ENCODE results near the gene SLC25A45. TPM values are rescaled to one million over a fixed set of nuclear protein-coding genes. Genes with fewer than 3 reads are reported as not detected.

Gene SLC25A45
- polyA plus RNA-seq, 12 donors, result 4.2 to 13.5 (median 7.0) TPM; not detected in 1

DNA sequence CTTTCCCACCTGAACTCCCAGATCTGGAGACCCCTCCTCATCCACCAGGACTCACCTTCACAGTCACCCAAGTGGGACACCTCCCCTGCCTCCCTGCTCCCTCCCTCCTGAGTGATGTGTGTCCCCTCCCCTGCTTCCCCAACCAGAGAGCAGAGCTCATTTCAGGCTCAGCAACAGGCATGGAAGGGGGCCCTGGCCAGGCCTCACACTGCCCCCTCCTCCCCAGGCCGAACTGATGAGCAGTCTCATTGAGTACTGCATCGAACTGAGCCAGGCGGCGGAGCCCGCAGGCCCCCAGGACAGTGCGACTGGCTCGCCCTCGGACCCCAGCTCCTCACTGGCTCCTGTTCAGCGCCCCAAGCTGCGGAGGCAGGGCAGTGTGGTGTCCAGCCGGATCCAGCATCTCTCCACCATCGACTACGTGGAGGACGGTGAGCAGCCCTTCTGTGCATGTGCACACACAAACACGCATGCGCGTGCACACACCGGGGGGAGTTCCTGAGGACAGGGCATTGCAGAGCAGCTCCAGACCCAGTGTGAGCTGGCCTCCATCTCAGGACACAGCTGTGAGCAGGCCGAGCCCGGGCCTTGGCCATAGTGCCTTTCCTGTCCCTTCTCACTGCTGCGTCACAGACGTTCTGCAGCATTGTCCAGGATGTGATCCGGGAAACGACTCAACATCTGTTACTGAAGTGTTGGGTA lies 22.3 kb upstream of the SLC25A45 start:
- no peak for DNase-seq

DNA sequence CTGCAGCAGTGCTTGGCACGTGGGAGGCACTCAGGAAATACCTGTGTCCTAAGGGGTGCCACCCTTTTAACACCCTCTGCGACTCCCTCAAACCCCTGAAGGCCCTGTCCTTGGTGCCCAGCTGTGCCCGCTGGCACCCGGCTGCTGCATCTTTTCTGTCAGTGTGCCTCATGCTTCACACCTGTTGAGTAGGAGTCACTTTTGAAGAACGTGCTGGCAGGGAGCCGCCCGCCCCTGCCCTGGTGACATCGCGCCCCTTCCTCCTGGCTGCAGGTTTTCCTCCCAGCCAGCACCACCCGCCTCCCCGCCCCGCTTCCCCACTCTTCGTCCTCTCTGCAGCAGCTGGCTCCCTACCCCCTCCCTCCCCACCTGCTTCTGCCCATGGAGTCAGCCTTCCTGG lies 21.8 kb upstream of the SLC25A45 start:
- DNase-seq, result no peak

DNA sequence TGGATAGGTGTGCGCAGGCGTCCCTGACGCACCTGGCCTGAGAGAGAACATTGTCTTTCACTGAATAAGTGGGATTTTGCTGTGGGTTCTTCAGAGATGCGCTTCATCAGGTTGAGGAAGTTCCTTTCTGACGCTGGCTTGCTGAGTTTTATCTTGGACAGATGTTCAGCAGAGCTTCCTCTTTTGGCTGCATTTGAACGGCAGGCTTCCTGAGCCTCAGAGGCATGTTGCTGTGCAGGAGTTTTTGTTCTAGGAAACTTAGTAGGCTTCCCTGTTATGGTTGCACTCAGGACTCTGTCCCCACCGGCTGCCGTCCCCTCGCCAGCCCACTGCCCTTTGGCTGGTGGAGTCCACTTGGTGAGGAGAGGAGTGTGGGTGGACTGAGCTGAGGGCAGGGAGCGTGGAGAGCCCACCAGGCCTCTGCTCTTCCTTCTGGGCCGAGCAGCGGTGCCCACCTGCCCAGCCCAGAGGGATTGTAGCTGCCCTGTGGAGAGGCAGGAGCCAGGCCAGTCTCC lies 21.2 kb upstream of the SLC25A45 start:
- no peak for DNase-seq

DNA sequence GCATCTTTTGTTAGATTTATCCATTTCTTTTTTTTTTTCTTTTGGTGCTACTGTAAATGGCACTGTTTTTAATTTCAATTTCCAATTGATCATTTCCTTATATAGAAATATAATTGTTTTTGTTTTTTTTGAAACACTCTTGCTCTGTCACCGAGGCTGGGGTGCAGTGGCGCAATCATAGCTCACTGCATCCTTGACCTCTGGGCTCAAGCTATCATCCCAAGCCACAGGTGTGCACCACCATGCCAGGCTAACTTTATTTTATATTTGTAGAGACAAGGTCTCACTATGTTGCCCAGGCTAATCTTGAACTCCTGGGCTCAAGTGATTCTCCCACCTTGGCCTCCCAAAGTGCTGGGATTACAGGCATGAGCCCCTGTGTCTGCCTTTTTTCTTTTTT lies 20.3 kb upstream of the SLC25A45 start:
- DNase-seq, result no peak

DNA sequence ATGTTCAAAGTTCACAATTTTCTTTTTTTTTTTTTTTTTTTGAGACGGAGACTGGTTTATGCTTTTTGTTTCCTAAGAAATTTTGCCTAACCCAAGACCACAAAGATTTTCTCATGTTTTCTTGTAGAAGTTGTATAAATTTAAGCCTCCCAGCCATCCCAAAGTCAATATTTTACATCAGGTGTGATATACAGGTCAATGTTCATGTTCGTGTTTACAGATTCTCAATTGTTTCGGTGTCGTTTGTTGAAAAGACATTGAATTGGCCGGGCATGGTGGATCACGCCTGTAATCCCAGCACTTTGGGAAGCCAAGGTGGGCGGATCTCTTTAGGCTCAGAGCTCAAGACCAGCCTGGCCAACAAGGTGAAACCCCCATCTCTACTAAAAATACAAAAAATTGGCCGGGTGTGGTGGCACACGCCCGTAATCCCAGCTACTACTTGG lies 19.4 kb upstream of the SLC25A45 start:
- no peak for DNase-seq

DNA sequence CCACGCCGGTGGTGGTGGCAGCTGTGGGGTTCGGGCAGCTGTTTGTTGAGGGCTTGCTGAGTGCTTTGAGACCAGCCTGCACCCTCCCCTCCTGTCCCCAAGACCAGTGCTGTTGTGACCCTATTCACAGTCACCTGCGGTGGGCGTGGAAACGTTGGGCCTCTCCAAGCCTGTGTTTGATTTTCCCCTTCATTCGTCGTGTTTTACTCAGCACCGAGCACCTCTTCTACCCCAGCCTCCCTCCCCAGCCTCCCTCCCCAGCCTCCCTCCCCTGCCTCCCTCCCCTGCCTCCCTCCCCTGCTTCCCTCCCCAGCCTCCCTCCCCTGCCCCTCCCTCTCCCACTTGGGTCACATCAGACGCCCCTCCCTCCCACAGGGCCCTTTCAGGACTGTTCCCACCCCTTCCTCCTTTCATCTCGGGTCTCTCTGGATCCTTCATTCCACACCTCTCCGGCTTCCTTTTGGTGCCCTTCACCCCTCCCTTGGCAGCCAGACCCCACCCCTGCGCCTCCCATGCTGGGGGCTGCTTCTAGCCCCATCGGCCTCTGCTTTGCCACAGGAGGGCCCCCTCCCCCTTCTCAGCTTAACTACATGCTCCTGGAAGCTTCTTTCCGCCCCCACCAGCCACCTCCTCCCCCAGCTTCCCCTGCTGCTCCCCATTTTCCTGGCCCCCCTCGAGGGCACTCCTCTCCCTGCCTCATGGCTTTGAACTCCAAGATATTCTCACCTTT lies 18.8 kb upstream of the SLC25A45 start:
- DNase-seq, result no peak

DNA sequence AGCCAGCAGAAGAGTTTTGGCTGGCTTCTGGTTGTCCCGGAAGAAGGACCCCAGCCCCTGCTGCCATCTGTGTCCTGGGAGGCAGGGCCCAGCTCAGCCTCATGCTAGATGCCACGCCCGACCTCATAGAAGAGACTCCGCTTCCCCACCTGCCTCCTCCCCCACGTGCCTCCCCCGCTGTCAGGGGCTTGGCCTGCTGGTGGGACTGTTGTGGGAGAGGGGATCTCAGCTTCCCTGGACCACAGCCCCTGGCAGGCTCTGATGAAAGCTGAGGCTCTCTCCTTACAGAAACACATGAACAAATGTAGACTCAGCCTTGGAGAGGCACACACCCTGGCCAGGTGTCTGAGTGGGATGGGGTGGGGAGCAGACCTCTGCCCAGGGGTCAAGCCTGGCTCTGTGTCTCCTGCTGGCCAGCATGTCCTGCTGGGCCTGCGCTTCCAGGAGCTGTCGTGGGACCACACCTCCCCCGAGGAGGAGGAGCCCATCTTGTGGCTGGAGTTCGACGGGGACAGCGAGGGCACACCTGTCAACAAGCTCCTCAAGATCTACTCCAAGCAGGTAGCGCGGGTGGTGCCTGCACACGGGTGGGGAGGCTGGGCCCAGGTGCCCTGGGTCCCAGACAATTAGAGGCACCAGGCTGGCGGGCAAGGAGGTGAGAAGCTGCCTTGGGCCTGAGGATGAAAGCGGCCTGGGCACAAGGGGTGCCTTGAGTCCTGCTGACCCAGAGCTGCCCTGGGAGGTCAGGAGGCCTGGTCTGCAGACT lies 18.0 kb upstream of the SLC25A45 start:
- no peak for DNase-seq

DNA sequence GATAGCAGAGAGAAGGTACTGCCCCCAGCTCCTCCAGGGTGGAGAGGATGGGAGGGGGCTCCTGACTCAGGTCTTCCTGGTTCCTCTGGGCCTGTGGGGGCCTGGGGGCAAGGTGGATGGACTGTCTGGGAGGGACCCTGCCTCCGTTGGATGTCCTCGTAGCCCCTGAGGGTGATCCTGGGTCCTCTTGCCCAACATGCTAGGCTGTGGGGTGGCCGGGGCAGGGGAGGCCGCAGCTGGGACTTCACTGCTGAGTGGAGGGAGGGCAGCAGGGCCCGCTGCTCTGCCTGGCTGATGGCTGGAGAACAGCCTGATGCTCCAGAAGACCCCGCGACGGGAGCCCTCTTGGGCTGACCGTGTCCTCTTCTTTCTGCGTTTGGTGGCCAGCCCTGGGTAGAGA lies 17.4 kb upstream of the SLC25A45 start:
- DNase-seq, result no peak

DNA sequence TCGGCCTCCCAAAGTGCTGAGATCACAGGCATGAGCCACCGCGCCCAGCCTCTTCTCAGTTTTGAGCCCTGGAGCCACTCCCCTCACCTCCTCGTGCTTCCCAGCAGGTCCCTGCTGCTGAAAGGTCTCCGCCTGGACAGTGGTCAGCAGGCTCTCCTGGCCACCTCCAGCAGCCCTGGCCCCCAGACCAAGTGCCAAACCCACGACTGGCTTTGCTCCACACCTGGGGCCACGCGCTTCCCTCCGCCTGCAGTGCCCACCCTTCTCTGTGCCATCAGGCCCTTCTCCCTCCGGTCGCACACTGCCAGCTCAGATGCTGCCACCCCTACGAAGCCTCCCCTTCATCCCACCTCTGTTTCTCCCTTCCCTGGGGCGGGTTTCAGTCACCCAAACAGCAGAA lies 16.8 kb upstream of the SLC25A45 start:
- no peak for DNase-seq

DNA sequence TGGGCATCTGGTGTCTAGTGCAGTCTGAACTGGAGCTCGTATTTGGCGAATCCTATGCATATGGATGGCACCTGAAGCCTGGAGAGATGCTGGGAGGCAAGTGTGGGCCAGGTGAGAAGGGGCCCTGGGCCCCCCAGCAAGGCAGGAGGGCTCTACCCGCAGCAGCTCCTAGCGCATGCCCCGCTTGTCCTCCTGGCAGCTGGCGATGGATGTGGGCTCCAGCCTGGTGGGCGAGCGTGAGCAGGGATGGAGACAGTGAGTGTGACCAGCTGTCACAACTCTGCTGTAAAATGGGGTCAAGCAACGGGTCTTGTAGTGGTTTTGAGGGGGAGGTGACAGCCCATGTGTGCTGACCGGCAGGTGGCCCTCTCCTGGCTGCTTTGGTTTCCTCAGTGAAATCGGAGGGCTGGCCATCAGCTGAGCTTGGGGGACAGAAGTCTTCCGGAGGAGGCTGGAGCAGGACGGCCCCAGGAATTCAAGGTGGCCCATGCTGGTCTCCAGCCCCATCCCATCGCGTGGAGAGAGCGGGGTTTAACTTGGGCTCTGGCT lies 16.0 kb upstream of the SLC25A45 start:
- no peak for DNase-seq

DNA sequence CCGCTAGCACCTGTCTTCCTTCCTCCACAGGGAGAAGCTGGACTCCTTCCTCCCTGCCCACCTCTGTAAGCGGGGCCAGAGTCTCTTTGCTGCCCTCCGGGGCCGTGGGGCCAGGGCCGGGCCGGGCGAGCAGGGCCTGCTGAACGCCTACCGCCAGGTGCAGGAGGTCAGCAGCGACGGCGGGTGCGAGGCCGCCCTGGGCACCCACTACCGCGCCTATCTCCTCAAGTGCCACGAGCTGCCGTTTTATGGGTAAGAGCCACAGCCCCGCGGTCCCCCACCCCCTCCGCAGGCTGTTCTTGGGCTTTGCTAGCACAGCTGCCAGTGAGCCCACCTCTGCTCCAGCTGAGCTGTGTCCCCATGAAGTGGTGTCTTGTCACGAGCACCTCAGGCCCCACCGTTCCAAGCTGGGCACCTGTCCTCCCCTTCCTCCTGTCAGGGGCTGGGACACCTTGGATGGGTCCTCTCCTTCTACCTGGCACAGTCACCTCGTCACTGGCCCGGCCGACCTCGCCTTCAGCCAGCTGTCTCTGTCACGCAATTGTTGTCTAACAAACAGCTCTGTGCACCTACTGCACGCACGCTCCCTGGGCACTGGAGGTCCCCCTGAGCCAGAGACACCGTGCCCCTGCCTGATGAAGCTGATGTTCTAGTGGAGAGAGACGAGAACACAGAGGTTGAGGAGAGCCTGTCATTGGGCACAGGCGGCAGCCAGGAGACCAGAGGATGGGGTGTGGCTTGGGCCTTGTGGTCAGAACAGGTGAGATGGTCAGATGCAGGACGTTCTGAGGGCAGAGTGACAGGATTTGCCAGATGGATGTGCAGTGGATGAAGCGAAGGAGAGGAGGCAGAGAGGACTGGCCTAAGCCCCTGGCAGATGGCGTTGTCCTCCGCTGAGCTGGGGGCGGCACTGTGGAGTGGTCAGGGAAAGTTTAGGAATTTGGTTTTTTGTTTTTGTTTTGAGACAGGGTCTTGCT lies 14.6 kb upstream of the SLC25A45 start:
- DNase-seq, result no peak

DNA sequence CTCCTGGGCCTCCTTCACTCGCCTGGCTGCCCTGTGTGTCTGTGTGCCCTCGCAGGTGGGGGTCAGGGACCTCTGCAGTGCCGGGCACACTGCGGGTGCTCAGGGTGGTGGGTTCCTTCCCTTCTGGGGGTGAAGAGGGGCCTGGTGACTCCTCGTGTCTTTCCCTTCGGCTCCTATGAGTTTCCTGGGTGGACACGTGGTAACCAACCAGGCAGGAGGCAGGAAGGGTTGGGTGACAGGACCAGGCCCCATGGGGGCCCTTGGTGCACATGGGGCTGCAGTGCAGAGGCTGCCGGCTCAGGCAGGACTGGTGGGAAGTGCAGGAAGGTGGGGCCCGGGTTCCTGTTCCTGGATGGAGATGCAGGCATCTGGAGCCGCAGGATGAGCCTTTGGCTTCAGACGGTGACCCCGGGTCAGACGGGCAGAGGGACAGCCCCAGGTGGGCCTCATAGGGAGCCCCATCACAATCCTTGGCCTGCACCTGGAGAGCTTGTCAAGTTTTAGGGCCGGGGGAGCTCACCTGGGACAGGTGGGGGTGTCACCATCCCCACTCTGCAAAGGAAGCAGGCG lies 13.6 kb upstream of the SLC25A45 start:
- DNase-seq, result no peak

DNA sequence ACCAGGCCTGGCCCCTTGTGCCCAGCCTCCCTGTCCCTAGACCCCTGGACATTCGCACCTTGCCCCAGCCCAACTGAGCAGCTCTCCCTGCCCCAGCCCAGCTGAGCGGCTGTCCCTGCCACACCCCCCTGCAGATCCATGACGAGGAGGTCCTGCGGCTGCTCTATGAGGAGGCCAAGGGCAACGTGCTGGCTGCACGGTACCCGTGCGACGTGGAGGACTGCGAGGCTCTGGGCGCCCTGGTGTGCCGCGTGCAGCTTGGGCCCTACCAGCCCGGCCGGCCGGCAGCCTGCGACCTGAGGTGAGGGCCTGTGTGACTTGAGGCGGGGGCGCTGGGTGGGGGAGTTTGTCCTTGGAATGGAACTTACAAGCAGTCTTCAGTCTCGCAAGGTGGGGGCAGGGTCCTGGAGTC lies 11.7 kb upstream of the SLC25A45 start:
- no peak for DNase-seq

DNA sequence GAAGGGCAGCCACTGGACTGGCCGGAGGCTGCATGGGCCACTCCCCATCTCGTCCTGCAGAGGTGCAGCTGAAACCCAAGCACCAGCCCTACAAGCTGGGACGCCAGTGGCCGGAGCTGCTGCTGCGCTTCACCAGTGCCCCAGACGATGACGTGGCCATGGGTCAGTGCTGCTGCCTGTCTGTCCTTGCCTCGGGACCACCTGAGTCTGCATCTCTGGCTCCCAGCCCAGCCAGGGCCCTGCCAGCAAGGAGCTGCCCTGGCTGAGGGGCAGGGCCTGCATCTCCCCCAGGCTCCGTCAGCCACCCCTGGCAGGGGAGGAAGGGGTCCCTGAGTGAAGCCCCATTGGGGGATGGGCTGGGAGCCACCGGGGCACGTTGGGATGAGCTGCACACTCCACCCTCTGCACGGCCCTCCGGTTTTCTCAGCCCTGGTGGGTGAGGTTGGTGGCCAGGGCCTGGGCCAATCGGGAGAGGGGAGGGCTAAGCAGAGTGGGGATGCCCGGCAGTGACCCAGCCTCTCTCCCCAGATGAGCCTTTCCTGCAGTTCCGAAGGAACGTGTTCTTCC lies 11.2 kb upstream of the SLC25A45 start:
- DNase-seq, result no peak

DNA sequence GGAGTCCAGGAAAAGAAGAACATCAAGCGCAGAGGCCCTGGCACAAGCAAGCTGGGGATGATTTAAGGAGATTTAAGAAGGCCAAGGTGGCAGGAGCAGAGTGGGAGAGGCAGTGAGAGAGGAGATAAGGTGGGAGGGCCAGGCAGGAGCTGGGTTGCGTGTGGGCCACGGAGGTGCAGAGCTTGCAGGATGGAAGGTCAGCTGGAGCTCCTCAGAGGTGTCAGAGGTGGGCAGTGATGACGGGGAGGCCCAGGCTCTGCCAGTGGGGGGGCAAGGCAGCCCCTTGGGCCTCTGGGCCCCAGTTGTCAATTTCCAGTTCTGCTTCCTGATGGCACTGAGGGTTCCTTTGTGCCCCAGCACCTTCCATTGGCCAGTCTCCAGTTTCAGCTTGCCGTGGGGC lies 10.5 kb upstream of the SLC25A45 start:
- no peak for DNase-seq

DNA sequence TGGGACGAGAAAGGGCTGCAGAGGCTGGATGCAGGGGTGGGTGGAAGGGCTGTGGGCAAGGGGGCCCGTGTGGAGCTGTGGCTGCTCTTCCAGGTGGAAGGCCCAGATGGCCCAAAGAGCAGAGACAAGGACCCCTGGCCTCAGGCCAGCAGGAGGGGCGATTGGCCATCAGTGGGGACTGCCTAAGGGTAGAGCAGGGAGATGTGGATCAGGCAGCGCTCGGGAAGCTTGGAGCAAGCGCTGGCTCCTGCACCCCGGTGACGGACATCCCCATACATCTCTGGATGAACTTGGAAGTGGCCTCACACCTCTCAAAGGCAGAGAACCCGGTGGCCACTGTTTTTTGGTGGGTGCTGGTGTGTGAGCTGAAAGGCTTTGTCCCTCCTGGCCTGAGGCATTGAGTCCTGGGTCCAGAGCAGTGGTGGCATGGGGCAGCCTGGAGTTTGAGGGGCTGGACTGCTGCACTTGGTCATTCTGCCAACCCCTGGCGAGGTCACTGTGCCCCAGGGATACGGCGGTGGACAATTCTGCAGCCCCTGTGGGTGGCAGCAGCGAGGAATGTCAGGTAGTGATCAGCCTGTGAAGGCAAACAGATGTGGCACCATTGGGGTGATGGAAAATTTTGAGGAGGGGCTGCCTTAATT lies 9.9 kb upstream of the SLC25A45 start:
- DNase-seq, result no peak

DNA sequence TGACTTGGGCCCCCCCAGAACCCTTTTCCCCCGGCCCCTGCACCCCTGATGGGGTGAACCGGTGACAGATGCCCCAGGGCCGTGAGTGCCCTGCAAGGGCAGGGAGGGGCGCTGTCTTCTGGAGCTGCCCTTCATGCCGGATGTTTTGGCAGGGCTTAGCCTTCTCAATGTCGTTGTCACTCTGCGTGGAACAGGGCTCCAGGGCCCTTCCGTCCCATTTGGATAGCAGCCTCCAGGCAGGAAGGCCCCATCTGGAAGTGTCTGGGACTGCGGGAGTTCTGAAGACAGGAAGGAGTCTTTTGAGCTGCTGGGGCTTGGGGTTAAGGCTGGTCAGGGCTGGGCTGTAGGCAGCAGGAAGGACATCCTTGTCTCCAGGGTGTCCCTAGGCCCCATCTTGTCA lies 8.6 kb upstream of the SLC25A45 start:
- DNase-seq, result no peak

DNA sequence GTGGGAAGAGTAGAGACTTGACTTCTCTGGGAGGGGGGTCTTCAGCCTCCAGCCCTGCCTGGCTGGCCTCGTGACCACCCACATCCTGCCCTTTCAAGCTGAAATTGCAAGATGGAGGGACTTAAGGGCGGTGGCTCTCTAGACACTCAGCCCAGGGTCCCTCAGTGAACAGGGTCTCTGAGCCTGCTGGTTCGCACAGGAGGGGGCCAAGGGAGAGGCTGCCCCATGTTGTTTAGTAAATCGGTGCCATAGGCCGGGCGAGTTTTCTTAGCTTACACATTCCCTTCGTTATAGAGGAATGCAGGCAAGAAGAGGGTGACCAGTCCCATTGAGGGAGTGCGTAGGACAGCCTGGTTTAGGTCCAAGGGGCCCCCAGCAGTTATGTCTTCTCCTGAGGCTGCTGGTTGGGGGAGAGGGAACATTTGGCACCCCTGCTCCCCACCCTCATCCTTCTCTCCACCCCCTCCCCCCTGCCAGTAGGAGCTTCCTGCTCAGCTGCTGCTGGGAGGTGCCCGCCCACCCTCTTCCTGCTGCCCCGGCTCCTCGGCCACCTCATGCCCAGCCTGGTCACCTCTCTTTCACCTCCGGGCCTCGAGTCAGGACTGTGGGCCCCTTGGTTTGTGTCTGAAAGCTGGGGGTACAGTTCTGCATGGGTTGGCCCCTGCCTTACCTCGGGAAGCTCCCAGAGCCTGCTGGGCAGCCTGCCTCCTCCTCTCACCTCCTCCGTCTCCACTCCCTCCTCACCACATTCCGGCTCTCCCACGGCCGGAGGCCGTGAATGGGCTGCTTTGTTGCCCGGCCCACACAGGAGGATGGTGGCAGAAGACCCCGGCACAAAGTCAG lies 7.9 kb upstream of the SLC25A45 start:
- DNase-seq, result no peak

Measured in muscle of arm (tissue), 12 donors.